Activated naive CD4-positive, alpha-beta T cell treated with anti-CD3 and anti-CD28 coated beads, Interleukin-2, amount 10 ng/mL, durations not matched to agents 7 days and 5 days (primary cell): Measurements from ENCODE around the gene ITPRIP.
A peak's percentile ranks its signal among the peaks of the same experiment; 100 is the strongest.

Experiments
- CTCF ChIA-PET: fragments of 350-600 bp; sonication (Branson Sonifier 250); formaldehyde crosslinking; loops from one replicate; lab custom pipeline; 2021; ENCODE audit warnings: antibody characterized with exemption; lab: Charles Lee
- DNase-seq: peaks from one replicate; pipeline ENCODE4 v3.0.0-alpha.2; 2020
- H3K27ac Mint-ChIP-seq: one replicate; pipeline ENCODE4 v1.8.0; 2021; ENCODE audit warnings: mild to moderate bottlenecking, moderate library complexity, mixed read lengths
- H3K27me3 Mint-ChIP-seq: one replicate; pipeline ENCODE4 v1.8.0; 2021; ENCODE audit warnings: mild to moderate bottlenecking, mixed read lengths
- H3K36me3 Mint-ChIP-seq: one replicate; pipeline ENCODE4 v1.8.0; 2021; ENCODE audit warnings: mixed read lengths
- H3K4me1 Mint-ChIP-seq: one replicate; pipeline ENCODE4 v1.8.0; 2021; ENCODE audit warnings: mixed read lengths
- H3K4me3 Mint-ChIP-seq: one replicate; pipeline ENCODE4 v1.8.0; 2021; ENCODE audit warnings: mild to moderate bottlenecking, moderate library complexity, mixed read lengths
- H3K9me3 Mint-ChIP-seq: one replicate; pipeline ENCODE4 v1.8.0; 2021; ENCODE audit warnings: mixed read lengths

Gene ITPRIP

DNA sequence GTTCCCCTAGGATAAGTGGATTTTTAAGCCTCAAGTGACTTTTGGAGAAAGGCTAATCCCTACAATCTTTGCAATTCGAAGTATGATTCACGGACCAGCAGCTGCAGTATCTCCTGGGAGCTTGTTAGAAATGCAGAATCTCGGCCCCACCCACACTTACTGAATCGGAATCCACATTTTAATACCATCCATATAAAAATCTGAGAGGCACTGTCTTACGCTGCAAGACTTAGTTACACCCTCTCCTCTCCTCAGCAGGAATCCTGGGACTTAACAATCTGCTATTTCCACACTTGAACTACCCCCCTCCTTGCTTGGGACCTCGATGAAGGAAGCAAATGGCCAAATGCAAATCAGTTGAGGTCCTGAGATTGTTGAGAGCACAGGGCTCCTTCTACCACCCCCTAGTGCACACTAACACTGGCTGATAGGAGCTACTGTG lies 21.0 kb downstream of the ITPRIP start:
- peak overlapping the region; percentile 29 for H3K27ac Mint-ChIP-seq
- H3K4me1 Mint-ChIP-seq: peaks cover 51% of the 10 kb centered on the region
- H3K9me3 Mint-ChIP-seq: no peaks in the 10 kb centered on the region
- CTCF ChIA-PET: interaction anchor here (1.0 to 1.2 kb wide), 2 partner anchors 11 to 29 kb away, joined by 4 to 6 read pairs; no protein-coding TSS in a partner anchor
- no peak overlapping the region for H3K4me3 Mint-ChIP-seq
- H3K36me3 Mint-ChIP-seq: peaks cover 45% of the 10 kb centered on the region
- H3K27me3 Mint-ChIP-seq: no peaks in the 10 kb centered on the region
- no peak for DNase-seq

DNA sequence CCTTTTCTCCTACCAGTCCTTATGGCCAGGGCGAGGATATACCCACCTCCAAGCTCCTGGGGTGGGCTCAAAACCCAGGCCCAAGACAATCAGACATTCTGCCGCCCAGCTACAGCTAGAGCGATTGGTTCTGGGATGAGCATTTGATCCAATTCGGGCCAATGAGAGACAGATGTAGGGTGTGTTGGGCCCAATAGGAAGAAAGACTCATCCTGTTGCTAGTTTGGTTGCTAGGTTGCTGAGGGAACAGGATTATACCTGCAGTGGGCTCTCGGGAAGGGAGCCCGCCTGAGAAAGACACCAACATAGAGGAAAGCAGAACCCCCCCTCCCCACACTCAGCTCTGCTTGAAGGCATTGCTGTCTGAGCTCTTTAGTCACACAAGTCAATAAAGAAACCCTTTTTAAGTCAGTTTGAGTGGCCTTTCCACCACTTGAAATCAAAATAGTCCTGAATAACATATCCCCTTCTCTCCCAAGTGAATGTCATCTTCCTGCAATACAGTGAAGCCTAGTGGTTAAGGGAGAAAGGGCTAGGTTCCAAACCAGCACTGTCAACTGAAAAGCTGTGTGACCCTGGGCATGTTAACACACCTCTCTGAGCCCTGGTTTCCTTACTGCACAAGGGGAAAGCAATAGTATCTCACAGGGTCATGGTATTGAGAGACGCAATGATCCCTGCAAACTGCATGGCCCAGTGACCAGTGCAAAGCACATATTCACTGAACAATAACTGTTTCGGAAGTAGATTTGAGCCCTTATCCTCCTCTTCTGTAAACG lies 21.8 kb downstream of the ITPRIP start:
- peaks cover 48% of the 10 kb centered on the region for H3K4me1 Mint-ChIP-seq
- H3K9me3 Mint-ChIP-seq: no peaks in the 10 kb centered on the region
- H3K27me3 Mint-ChIP-seq: no peaks in the 10 kb centered on the region
- CTCF ChIA-PET: interaction anchor here (1.0 to 1.2 kb wide), 3 partner anchors 10 to 30 kb away, joined by 3 to 6 read pairs (median 4); no protein-coding TSS in a partner anchor
- no peak overlapping the region for H3K27ac Mint-ChIP-seq
- H3K4me3 Mint-ChIP-seq: no peak overlapping the region
- no peak for DNase-seq
- H3K36me3 Mint-ChIP-seq: peaks cover 50% of the 10 kb centered on the region

DNA sequence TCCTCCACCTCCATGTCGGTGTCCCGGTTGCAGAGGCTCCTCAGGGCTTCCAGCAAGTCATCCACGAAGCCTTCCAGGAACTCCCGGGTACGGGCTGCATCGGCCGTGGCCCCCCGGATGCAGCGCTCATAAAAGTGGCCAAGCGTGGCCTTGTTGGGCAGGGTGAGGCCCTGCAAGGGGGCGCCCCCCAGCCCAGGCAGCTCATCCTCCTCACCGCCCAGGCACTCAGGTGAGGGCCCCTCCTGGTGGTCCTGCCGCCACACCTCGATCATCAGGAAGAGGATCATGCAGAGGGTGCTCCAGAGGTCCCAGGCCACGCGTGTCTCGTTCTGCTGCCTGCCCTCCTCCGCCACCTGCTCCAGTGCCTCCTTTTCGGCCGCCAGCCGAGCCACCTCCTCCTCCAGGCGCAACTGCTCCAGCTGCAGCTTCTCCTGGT lies 22.8 kb downstream of the ITPRIP start:
- Mint-ChIP-seq H3K27me3 (no peaks in the 10 kb centered on the region), H3K4me3 (no peak overlapping the region), H3K9me3 (no peaks in the 10 kb centered on the region), H3K27ac (no peak overlapping the region), H3K36me3 (peaks cover 57% of the 10 kb centered on the region), H3K4me1 (peaks cover 47% of the 10 kb centered on the region)
- DNase-seq: no peak
- CTCF ChIA-PET: no interaction called here

DNA sequence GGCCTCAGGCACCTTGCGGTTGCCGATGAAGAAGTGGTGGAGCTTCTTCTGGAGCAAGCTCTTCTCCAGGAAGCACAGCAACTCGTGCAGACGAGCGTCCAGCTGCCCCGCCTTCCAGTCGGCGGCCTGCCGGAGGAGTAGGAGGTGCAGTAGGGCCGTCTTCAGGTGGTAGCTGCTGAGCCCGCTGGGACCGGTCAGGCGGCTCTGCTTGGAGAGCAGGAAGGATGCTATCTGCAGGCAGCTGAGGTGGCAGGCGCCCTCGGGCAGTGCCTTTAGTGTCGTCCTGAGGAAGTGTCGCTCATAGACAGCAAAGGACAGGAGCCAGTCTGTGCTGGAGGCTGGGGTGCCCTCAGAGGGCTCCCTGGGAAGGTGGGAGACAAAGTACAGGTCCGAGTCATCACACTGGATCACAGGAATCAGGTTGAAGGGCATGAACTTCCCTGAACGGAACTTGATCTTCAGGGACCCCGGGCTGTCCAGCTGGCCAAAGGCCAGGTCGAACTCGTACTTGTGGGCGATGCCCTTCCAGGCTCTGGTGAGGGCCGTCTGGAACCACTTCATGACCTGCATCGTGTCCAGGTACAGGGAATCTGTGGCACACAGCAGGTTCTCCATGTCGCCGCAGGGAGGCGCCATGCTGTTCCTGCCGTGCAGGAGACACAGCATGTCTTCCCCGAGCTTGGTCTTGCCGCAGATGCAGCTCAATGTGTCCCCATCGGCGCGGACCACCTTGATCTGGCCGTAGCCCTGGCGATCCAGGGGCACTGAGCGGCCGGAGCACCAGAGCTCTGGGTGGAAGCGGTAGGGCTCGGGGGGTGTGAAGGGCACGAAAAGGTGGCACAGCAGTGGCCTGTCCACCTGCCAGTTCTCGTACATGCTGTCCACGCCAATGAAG lies 23.4 kb downstream of the ITPRIP start:
- Mint-ChIP-seq H3K27me3 (no peaks in the 10 kb centered on the region), H3K4me1 (peaks cover 49% of the 10 kb centered on the region), H3K27ac (no peak overlapping the region), H3K36me3 (peaks cover 59% of the 10 kb centered on the region), H3K9me3 (no peaks in the 10 kb centered on the region), H3K4me3 (no peak overlapping the region)
- no peak for DNase-seq
- CTCF ChIA-PET: interaction anchor here (2.0 kb wide), 1 partner anchor 41 kb away, joined by 6 read pairs; no protein-coding TSS in a partner anchor

DNA sequence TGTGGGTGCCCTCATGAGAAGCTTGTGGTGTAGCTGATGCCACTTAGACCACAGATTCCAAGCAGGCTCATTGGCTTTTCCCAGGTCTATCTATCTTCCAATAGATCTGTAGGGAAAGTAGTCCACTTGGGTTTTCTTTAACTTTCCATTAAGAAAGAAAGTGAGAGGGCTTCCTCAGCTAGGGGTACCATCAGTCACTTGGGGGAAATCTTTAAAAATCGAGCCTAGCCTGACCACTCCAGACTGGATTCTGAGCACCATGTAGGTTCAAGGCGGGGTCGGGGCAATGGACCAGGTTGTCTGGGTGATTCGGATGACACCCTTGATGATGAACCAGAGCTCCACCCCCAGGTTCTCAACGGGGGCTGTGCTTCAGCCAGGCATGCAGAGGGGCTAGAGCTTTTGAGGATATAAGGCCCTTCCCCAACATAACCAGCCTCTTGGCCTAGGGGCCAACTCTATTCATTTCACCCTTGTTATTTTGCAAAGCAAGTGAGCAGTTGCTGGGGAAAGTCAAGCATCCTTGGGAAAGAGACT lies 27.0 kb downstream of the ITPRIP start:
- Mint-ChIP-seq H3K4me3 (no peak overlapping the region), H3K36me3 (peaks cover 57% of the 10 kb centered on the region), H3K9me3 (no peaks in the 10 kb centered on the region), H3K4me1 (peaks cover 62% of the 10 kb centered on the region), H3K27me3 (no peaks in the 10 kb centered on the region), H3K27ac (no peak overlapping the region)
- DNase-seq: no peak
- CTCF ChIA-PET: interaction anchor here (0.6 to 10.7 kb wide), 4 partner anchors 11 to 38 kb away, joined by 4 to 265 read pairs (median 14); partner anchors contain the start of gene CFAP58

DNA sequence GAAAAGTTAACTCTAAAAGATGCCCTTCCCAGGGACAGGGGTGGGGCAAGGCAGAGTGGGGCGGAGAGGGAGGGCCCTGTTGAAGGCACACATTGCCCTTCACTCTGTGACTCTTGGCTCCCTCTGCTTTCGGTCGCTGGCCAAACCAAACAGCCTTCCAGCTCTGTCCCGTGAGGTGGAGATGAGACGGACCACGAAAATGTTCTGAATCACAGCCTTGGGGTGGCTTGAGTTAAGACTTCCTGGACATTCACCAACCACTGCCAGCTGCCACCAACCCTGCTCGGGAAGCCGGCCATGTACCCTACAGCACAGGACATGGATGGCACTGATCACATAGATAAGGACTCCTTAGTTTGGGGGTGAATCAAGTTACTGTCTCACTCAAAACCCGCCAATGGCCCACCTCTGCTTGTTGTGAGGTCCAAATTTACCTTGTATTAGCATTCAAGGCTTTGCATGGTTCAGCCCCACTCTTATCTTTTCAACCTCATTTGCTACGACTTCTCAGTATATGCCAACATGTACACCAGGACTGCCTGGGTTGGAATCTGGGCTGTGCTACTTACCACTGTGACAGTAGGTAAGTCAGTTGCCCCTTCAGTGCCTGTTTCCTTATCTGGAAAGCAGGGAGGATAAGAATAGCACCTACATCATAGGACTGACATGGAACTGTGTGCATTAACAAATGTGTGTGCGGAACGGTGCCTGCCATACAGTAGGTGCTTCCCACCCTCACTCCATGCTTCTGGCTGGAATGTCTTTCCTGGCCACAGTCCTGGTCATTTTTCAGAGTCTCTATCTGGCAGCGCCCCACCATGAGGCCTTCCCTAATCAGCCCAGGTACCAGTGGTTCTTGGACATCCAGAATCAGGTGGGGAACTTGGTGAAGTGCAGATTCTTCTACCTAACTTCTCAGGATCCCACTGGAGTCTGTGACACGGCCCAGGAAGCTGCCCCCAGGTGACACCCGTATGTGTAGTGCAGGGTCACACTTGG lies 28.0 kb downstream of the ITPRIP start:
- CTCF ChIA-PET: interaction anchor here (0.6 to 10.7 kb wide), 5 partner anchors 12 to 39 kb away, joined by 3 to 265 read pairs (median 22); partner anchors contain the start of gene CFAP58
- no peaks in the 10 kb centered on the region for H3K9me3 Mint-ChIP-seq
- no peak for DNase-seq
- peaks cover 70% of the 10 kb centered on the region for H3K4me1 Mint-ChIP-seq
- peak overlapping the region; percentile 15 for H3K4me3 Mint-ChIP-seq
- peaks cover 51% of the 10 kb centered on the region for H3K36me3 Mint-ChIP-seq
- no peak overlapping the region for H3K27ac Mint-ChIP-seq
- peaks cover 5% of the 10 kb centered on the region for H3K27me3 Mint-ChIP-seq

DNA sequence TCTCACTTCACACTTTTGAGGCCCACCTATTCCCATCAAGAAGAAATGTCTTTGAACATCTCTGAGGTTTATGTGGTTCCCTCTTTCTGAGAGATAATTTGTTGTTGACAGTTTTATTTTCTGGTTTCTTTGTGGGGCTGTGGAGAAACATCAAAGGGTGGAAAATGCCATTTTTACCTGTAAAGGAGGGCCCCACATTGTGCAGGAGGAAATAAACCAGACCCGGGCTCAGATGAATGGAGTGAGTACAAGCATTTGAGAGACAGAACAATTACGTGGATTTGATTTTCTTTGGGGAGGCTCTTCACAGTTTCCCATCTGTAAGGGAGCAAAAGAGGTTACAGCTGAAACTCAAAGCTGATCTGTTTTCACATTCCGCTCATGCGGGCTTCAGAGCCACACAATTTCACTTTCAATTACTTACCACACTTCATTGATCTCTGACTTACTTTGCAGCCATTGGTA lies 29.8 kb downstream of the ITPRIP start:
- CTCF ChIA-PET: interaction anchor here (4.5 to 10.7 kb wide), 4 partner anchors 14 to 41 kb away, joined by 40 to 265 read pairs (median 58); partner anchors contain the start of genes CFAP58 and ITPRIP
- Mint-ChIP-seq H3K36me3 (peaks cover 42% of the 10 kb centered on the region), H3K4me1 (peaks cover 80% of the 10 kb centered on the region), H3K9me3 (no peaks in the 10 kb centered on the region), H3K27ac (peak overlapping the region; percentile 92), H3K27me3 (peaks cover 5% of the 10 kb centered on the region), H3K4me3 (peak overlapping the region; percentile 22)
- DNase-seq: peak; percentile 61

DNA sequence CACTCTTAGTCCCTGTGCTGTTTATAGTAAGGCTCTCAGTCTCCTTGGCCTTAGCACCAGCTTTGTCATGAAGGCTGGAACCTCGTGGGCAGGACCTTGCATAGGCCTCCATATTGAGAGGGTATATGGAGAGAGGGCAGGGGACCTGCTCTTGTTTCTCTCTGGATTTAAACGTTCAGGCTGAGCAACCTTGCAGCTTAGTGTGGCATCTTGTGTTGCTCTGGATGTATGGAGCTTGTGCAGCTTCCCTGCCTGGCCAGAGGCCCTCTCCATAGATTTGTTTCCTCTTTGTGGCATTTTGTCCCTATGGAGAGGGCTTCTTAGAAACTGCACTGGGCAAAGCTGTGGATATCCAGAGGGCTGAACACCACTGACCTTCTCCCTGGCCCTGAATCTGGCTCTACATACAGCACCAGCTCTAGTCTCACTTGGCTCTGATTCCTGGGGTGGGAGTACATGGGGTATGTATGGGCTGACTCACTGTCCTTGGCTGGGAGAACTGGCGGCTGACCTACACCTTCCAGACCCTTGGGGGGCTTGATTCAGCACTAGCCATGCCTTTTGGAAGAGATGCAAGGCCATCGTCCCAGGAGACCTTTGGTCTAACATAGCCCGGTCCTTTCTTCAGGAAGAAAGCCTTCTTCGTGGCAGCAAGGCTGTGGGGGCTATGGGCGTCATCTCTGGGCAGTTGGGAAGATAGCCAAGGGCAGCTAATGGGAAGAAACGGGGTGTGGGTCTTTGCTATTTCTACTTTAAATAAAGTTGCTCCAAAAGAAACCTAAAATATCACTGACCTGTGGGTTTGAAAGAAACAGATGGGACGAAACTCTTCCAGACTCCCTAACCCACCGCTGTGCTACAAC lies 30.5 kb downstream of the ITPRIP start:
- peak overlapping the region; percentile 22 for H3K4me3 Mint-ChIP-seq
- CTCF ChIA-PET: interaction anchor here (2.6 to 10.7 kb wide), 8 partner anchors 12 to 42 kb away, joined by 8 to 265 read pairs (median 38); partner anchors contain the start of genes CFAP58 and ITPRIP

DNA sequence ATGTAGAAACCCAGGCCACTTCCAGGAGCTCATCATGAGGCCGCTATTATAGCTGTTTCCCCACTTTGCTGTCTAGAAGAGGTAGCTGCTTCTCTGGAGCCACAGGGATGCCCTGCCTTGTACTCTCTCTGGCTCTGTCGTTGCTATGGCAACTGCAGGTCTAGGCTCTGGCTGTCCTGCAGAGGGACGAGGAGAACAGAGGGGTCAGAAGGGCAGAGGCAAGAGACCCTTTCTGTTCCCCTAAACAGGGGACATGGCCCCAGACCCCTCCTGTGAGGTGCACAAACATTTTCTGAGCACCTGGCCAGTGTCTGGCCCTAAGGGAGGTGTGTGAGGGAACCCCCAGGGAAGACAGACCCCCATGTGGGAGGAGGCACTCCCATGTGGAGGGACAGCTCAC lies 31.4 kb downstream of the ITPRIP start:
- CTCF ChIA-PET: interaction anchor here (1.4 to 10.7 kb wide), 10 partner anchors 11 to 45 kb away, joined by 4 to 265 read pairs (median 28); partner anchors contain the start of genes CFAP58 and ITPRIP
- Mint-ChIP-seq H3K36me3 (peaks cover 34% of the 10 kb centered on the region), H3K4me3 (no peak overlapping the region), H3K27ac (peak overlapping the region; percentile 24), H3K27me3 (peaks cover 5% of the 10 kb centered on the region), H3K9me3 (peaks cover 4% of the 10 kb centered on the region), H3K4me1 (peaks cover 71% of the 10 kb centered on the region)
- no peak for DNase-seq

More for the DNA sequence above, 30.5 kb downstream of the ITPRIP start:
- H3K36me3 Mint-ChIP-seq: peaks cover 40% of the 10 kb centered on the region
- no peak for DNase-seq
- peaks cover 79% of the 10 kb centered on the region for H3K4me1 Mint-ChIP-seq
- H3K27me3 Mint-ChIP-seq: peaks cover 5% of the 10 kb centered on the region
- H3K9me3 Mint-ChIP-seq: no peaks in the 10 kb centered on the region
- peak overlapping the region; percentile 92 for H3K27ac Mint-ChIP-seq

DNA sequence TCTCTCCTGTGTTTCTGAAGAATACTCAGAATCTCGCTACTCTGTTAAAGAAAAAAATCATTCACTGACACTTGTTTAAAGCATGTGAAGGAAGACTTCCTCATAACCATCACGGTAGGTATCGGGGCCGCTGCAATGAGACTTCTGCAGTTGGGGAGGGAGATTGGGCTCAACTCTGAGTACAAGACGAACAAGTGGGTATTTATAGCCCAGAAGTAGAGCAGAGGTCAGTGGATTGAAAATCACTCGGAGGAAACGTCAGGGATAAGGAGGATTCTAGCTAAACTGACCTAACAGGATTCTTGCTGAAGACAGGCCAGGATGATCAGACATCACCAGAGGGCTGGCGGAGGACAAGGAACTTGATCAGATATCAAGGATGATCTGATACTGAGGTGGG lies 33.3 kb downstream of the ITPRIP start:
- CTCF ChIA-PET: interaction anchor here (0.9 to 10.7 kb wide), 13 partner anchors 9 to 316 kb away, joined by 3 to 265 read pairs (median 15); partner anchors contain the start of genes CFAP58, GSTO1 and ITPRIP
- Mint-ChIP-seq H3K9me3 (peaks cover 5% of the 10 kb centered on the region), H3K27me3 (peaks cover 15% of the 10 kb centered on the region), H3K4me1 (peaks cover 74% of the 10 kb centered on the region), H3K27ac (no peak overlapping the region), H3K4me3 (no peak overlapping the region), H3K36me3 (peaks cover 18% of the 10 kb centered on the region)
- DNase-seq: no peak

DNA sequence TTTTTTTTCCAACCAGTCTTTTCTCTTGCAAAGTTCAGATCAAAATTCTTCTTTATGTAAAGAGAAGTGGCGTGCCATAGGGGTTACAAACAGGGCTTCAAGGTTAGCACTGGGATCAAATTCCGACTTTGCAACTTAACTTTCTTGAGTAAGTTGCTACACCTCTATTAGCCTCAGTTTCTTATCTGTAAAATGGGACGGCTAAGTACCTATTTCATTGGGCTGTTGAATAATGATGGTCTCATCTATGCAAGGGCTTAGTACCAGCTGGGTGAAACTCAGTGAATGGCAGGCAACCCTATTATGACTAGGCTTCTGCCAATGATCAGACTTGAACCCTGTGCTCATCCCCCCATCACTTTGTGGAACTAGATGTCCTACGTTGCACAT lies 33.9 kb downstream of the ITPRIP start:
- Mint-ChIP-seq H3K27ac (no peak overlapping the region), H3K27me3 (peaks cover 15% of the 10 kb centered on the region), H3K4me1 (peaks cover 71% of the 10 kb centered on the region), H3K4me3 (no peak overlapping the region), H3K9me3 (peaks cover 5% of the 10 kb centered on the region), H3K36me3 (peaks cover 16% of the 10 kb centered on the region)
- DNase-seq: no peak
- CTCF ChIA-PET: interaction anchor here (1.0 to 10.7 kb wide), 8 partner anchors 9 to 45 kb away, joined by 3 to 265 read pairs (median 20); partner anchors contain the start of gene CFAP58
